Thyroid gland (tissue), 4 donors: ENCODE data around the gene GNAI2.

Experiments
- POLR2A ChIP-seq, 2 donors: fragments of 450-650 bp; IDR thresholded peaks; one replicate each; pipeline ENCODE4 v1.6.1; 2017; ENCODE audit warnings: antibody characterized with exemption in 2 of 2, mild to moderate bottlenecking in 2 of 2, moderate library complexity in 1 of 2
- TF ChIP-seq, protein P1 (sequence below), 6 experiments: fragments of 200-600 bp in 3 of 6; fragments of 450-650 bp in 3 of 6; sonication (generic) in 3 of 6; IDR thresholded peaks; one replicate each; pipeline ENCODE4 v1.5.1; 2016 to 2019; ENCODE audit warnings: antibody characterized with exemption in 6 of 6, mild to moderate bottlenecking in 2 of 6, inconsistent platforms in 1 of 6, moderate library complexity in 1 of 6

DNA sequence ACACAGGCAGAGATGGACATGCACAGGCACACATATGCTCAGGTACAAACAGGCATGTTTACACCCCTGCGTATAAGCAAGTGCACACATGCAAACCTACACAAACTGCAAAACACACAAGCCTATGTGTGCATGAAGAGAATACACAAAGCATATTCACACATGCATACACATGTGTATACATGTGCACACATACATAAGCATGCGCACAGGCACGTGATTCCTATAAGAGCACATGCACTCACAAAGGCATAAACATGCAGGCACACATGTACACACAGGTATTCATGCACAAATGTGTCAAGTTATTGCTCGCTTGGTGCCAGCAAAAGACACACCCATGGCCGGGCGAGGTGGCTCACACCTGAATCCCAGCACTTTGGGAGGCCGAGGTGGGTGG lies 46.0 kb upstream of the GNAI2 start:
- TF ChIP-seq, protein P1, sequence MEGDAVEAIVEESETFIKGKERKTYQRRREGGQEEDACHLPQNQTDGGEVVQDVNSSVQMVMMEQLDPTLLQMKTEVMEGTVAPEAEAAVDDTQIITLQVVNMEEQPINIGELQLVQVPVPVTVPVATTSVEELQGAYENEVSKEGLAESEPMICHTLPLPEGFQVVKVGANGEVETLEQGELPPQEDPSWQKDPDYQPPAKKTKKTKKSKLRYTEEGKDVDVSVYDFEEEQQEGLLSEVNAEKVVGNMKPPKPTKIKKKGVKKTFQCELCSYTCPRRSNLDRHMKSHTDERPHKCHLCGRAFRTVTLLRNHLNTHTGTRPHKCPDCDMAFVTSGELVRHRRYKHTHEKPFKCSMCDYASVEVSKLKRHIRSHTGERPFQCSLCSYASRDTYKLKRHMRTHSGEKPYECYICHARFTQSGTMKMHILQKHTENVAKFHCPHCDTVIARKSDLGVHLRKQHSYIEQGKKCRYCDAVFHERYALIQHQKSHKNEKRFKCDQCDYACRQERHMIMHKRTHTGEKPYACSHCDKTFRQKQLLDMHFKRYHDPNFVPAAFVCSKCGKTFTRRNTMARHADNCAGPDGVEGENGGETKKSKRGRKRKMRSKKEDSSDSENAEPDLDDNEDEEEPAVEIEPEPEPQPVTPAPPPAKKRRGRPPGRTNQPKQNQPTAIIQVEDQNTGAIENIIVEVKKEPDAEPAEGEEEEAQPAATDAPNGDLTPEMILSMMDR (IDR thresholded peaks at IDR 0.05) = no peak
- TF ChIP-seq POLR2A (IDR thresholded peaks at IDR 0.05) = no peak
